GM19468 (cell line): ENCODE data around the gene SPATA32.
"Not testable (repeated sequence)": the region's sequence is repeated elsewhere in the genome, so short reads cannot be mapped to it uniquely, and the experiment has no call there.

Experiments
- ATAC-seq: cut with Tn5 transposase; IDR thresholded peaks from one replicate; pipeline ENCODE4 v1.9.1; 2021; ENCODE audit warnings: mild to moderate bottlenecking, moderate library complexity, moderate number of reproducible peaks; ENCODE audit not compliant: unreplicated experiment; ENCODE audit errors: extremely low read depth

Gene SPATA32

DNA sequence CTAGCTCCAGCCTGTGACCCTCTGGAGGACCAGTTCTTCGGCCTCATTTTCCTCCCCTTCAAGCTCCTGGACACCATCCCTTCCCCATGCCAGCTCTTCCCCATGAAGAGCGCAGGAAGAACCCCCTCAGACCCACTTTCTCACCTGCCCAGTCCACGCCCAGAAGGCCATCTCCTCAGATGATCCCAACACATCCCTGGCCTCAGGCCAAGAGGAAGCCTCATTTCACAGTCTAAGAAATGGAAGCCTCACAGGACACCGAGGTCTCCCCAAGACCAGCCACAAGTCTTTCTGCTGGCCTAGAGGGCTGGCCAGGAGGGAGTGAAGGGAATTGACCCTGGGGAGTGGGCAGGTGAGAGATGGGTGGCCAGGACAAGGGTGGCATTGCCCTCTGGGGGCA, 8.0 kb downstream of the SPATA32 start:
- no peak for ATAC-seq

DNA sequence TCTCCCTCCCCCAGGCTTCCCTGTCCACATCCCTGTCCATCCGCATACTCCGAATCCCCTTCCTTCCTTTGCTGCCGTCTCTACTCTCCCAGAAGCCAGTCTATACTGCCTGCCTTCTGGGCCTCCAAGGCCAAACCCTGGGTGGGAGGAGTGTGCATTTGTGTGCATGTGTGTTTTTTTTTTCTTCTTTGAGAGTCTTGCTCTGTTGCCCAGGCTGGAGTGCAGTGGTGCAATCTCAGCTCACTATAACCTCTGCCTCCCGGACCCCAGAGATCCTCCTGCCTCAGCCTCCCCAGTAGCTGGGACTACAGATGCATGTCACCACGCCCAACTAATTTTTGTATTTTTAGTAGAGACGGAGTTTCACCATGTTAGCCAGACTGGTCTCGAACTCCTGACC, 8.7 kb downstream of the SPATA32 start:
- not testable (repeated sequence) for ATAC-seq

DNA sequence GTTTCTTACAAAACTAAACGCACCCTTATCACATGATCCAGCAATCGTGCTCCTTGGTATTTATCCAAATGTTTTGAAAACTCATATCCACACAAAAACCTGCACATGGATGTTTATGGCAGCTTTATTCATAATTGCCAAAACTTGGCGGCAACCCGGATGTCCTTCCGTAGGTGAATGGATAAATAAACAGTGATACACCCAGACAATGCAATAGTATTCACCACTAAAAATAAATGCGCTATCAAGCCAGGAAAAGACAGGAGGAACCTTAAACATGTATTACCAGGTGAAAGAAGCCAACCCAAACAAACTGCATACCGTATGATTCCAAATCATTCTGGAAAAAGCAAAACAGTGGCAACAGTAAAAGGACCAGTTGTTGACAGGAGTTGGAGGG, 10.0 kb downstream of the SPATA32 start:
- ATAC-seq = no peak

DNA sequence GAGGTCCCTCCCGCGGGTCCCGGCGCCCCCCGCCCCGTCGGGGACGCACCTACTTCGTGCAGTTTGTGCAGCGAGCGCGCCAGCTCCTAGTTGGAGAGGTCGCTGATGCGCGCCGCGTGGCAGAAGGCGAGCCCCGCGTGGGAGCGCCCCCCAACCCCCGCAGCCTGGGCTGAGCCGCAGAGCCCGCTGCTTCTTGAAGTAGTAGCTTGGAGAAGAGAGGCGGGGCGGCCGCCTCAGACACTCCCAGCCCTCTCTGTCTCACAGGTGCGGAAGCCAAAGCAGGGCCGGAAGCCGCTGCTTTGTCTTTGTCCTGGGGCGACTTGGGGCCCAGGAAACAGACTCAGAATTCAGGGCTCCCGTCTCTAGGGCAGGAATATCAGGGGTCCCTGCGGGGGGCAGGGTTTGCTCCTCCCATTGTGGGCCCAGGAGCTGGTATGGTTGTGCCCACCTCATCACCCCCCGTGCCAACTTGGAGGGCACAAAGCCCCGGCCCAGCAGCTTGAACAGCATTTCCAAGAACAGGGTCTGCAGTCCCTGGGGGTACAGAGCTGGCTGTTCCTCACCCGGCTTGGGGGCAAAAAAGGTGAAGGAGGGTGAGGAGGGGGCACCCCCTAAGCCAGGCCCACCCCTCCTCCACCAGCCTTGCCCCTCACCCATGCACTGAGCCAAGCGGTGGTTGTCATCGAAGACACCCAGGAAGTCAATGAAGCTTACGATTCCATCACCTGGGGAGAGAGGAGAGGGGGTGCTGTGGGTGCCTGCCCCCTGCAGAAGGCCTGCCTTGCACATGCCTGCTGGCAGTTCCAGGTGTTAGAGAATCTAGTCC, 13.5 kb downstream of the SPATA32 start:
- no peak for ATAC-seq

DNA sequence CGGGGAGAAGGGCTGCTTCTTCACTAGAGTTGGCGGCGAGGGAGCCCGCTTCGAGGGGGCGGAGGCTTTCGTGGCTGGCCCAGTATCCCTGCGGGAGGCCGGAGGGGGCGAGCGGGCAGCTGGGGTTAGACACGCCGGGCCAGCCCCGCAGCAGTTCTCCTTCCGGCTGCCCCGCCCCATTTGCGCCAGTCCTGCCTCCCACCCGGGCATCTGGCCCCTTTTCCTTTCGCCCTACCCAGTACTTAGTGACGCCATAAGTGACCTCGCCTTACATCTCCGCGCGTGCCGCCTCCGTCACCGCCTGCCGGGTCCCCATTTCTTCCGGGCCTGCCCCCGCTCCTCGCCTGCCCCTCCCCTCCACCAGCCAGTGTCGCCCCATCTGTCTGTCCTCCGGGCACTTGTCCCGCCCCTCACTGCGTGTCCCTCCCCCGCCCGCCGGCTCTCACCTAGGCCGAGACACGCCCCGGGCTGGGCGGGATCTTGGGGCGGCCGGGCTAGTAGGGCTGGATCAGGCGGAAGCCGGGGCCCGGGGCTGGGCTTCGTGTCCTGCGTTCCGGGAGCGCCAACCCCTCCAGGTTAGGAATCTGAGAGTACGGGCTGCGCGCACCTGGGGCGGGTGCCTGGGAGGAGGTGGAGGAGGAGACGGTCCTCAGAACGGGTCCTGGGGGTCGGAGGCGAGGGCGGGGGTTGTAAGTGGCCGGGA, 14.3 kb downstream of the SPATA32 start:
- ATAC-seq = peak; percentile 71

DNA sequence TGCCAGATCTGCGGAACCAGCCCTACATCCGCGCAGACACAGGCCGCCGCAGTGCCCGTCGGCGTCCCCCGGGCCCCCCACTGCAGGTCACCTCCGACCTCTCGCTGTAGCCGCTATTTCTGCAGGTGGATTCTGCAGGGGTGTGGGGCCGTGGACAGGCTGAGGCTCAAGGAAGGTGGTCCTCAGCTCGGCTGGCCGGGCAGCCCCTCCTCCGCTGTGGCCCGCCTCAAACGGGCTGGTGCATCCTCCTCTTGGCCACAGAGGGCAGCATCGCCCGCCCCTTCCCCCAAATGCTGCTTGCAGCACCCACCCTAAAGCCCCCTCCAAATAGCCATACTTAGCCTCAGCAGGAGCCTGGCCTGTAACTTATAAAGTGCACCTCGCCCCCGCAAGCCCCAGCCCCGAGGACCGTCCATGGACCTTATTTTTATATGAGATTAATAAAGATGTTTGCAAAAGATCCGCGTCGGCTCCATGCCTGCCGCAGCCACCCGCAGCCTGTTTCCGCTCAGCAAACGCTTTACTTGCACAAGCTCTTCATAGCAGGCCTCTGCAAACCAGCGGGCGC, 14.9 kb downstream of the SPATA32 start:
- no peak for ATAC-seq

DNA sequence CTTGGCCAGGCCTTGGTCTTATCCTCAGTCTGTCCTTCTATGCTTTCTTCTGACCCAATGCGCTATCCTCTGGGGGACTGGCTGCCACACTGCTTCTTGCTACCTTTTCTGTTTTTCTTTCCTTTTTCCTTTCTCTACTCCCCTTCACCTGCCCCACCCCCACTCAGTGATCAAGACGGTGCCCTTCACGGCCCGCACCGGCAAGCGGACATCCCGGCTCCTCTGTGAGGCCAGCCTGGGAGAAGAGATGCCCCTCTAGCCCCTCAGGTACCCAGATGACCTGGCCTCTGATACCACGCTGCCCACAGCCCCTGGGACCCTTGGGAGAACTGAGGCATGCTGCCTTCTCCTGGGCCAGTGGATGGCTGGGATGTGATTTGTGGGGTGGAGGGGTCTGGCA, 15.6 kb downstream of the SPATA32 start:
- no peak for ATAC-seq

DNA sequence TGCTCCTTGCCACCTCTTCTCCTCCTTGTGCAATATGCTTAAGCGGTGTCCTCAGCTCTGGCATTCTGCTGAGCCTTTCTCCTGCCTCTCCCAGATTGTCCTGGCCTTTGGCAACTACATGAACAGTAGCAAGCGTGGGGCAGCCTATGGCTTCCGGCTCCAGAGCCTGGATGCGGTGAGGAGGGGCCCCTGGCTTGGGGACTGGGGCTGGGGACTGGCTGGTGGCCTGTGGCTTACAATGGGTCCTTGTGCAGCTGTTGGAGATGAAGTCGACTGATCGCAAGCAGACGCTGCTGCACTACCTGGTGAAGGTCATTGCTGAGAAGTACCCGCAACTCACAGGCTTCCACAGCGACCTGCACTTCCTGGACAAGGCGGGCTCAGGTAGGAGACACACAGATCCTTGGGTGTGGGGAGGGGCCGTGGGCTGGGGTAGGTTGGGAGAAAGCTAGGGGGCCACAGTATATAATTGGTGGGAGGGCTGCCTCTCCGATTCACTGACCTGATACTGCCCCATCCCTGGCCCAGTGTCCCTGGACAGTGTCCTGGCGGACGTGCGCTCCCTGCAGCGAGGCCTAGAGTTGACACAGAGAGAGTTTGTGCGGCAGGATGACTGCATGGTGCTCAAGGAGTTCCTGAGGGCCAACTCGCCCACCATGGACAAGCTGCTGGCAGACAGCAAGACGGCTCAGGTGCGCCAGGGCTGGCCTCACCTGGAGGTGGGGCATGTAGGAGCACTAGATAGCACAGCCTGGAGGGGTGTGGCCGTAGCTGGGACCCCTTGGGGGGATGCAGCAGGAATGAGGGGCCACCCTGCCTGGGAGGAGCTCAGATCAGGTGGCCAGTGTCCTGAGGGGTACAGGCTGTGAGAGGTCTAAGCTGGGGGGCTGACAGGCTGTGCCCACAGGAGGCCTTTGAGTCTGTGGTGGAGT, 16.9 kb downstream of the SPATA32 start:
- ATAC-seq = no peak

DNA sequence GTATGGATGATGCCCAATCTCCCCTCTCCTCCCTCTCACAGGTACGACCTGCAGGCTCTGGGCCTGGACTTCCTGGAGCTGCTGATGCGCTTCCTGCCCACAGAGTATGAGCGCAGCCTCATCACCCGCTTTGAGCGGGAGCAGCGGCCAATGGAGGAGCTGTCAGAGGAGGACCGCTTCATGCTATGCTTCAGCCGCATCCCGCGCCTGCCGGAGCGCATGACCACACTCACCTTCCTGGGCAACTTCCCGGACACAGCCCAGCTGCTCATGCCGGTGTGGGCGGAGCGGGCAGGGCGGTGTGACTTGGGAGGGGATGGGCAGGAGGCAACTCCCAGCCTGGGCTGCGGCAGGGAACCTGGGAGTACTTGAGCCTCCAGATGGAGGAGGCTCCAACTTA, 18.1 kb downstream of the SPATA32 start:
- no peak for ATAC-seq

DNA sequence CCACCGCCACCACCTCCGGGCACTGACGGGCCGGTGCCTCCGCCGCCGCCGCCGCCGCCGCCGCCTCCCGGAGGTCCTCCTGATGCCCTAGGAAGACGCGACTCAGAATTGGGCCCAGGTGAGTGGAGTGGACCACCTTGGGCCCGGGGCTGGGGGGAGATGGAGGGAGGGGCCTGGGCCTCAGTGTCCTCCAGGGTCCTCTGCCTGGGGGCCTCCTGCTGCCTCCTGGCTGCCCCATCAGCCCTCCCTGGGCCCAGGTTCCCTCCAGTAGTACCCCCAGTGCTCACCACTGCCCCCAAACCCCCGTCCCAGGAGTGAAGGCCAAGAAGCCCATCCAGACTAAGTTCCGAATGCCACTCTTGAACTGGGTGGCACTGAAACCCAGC, 19.9 kb downstream of the SPATA32 start:
- ATAC-seq = no peak

DNA sequence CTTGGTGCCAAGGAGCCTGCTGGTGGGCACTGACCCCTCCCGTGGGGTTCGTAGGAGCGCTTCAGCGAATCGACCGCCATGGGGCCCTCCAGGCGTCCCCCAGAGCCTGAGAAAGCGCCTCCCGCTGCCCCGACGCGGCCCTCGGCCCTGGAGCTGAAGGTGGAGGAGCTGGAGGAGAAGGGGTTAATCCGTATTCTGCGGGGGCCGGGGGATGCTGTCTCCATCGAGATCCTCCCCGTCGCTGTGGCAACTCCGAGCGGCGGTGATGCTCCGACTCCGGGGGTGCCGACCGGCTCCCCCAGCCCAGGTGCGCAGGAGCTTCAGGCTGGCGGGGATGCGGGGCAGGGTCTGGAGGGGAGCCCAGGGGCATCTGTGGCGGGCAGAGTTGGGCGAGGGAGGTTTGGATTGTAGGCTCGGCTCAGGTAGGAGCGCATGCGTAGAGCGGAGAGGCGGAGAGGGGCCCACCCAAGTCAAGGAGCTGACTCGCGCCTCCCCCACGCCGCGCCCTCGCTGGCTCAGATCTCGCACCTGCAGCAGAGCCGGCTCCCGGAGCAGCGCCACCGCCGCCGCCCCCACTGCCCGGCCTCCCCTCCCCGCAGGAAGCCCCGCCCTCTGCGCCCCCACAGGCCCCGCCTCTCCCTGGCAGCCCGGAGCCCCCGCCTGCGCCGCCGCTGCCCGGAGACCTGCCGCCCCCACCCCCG, 20.4 kb downstream of the SPATA32 start:
- no peak for ATAC-seq

DNA sequence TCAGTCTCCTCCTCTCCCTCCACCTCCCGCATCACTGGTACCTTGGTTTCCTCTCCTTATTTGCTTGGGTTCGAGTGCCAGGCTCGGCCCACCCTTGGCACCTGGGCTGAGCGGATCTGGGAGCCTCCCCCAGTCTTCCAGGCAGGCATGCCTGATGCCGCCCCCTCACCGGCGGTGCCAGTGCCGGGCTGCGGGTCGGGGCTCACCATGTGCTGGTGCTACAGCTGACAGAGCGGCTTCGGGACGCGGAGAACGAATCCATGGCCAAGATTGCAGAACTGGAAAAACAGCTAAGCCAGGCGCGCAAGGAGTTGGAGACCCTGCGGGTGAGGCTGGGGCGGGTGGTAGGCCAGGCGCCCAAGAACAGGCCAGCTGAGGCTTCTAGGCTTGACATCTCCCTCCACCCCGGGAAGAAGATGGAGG, 21.0 kb downstream of the SPATA32 start:
- ATAC-seq = no peak

DNA sequence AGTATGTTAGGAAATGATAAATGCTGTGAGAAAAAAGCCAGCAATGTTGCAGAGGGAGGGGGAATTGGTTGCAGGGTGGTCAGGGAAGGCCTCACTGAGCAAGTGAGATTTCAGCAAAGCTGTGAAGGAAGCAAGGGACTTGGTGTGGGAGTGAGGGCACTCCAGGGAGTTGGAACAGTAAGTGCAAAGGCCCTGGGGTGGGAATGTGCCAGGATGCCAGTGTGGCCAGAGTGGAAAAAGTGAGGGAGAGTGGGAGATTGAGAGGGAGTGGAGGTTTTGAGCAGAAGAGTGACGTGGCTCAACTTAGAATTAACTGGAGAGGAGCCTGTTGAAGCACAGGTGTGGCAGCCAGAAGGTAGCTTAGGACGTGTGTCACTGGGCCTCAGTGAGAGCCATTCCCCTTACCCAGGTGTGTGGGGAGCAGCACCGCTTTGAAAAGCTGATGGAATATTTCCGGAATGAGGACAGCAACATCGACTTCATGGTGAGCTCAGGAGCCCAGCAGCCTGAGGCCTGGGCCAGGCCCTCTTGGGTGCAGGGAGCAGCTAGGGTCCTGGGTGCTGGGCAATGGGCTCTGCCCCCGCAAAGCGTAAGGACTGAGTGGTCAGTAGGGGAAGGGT, 23.6 kb downstream of the SPATA32 start:
- no peak for ATAC-seq

DNA sequence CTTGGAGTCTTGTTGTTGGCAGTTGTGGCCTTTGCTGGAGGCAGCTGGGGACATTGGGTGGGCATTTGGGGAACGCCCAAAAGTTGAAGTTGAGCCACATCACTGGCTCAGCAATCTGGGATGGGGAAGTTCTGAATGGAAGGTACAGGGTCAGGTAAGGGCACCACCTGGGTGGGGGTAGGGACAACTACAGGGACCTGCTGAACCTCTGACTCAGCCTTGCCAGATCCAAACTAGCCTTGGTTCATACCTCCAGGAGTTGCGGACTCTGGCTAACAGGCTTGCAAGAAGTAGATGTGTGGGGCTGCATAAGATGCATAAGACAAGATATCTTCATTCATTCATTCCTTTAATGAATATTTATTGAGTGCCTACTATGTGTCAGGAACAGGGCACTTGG, 24.2 kb downstream of the SPATA32 start:
- ATAC-seq = no peak

DNA sequence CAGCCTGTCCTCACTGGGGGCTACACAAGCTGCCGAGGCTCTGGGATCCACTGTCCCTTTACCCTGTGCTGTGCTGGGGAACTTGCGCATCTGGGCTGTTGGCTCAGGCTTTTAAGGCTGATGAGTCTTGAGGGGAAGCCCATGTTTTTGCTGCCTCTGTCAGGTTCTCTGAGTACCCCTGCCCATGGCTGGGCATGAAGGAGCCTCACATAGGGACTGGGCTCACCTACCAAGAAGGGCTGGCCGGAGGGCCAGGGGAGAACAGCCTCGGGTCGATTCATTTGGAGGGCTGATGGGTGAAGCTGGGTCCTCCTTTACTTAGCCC, 25.6 kb downstream of the SPATA32 start:
- no peak for ATAC-seq

DNA sequence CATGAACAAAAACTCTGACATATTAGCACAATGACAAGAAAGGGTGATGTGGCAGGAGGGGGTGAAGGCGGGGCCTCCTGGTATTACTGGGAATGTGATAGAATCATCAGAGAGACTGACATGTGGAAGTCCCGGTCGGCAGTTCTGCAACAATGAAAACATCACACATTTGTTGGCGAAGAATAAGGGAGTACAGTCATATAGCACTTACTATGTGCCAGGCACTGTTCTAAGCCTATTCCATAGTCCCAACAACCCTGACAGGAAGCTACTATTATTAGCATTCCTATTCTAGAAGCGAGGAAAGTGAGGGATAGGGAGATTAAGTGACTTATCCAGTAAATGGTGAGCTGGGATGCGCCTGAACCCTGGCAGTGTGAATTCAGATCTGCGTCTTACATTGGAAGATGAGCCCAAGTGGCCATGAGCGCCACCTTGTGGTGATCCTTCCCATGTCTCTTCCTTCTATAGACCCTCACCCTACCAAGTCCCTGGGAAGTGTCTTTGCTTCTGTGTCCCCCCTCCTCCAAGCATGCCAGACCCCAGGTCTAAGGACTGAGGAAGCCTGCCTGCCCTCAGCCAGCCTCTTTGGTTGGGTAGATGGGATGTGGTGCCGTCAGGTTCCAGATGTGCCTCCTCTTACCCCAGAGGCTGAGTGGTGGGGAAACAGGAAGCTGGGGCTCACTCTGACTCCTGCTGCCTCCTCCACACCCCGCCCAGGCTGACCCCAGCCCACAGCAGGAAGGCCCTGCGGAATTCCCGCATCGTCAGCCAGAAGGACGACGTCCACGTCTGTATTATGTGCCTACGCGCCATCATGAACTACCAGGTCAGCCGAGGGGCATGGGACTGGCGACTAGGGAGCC, 26.2 kb downstream of the SPATA32 start:
- ATAC-seq = no peak

DNA sequence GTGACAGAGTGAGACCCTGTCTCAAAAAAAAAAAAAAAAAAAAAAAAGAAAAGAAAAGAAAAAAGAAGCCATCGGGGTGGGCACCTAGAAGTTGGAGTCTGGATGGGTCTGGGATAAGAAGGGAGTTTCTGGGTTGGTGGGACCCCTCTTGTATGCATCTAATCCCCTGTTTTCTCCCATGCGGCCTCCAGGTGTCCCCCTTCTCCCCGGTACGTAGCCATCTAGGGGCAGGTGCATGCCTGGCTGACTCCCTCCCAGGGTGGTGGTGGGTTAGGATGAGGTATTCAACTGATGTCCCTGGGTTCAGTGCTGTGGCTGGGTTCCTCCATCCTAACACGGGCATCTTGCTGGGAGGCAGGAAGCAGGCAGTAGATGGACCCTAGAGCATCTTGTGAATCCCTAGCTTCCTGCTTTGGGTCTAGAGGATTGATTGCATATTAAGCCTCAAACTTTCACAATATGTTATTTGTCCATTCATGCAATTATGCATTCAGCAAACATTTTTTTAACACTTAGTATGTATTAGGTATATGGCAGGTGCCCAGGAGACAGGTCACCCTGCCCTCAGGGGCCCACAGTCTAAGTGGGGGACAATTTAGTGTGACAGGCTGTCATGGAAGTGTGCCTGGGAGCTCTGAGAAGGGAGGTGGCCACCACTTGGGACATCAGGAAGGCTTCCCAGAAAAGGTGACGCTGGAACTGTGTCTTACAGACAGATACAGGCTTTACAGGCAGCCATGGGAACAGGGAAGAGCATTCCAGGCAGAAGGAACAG, 27.1 kb downstream of the SPATA32 start:
- ATAC-seq = no peak

DNA sequence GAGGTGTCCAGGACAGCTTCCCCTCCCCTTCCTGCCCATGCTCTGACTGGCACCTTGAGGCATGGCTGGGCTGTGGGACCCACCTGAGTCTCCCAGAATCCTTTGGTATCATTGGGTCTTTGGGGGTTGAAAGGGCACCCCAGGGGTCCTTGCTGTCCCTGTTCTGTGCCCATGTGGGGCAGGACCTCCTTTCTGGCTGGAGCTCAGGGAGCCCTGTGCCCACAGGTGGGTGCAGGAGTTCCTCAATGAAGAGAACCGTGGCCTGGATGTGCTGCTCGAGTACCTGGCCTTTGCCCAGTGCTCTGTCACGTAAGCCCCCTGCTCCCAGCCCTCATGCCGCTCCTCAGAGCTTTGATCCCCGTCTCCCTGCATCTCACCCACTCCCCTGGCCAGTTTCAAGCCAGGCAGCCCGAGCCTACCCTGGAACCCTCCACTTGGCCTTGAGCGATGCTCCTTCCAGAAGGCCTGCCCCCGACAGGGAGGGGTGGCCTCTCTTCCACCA, 28.4 kb downstream of the SPATA32 start:
- ATAC-seq = no peak
